GM19467 (cell line): ENCODE results near the gene ASXL3.

Source experiments
- ATAC-seq: cut with Tn5 transposase; IDR thresholded peaks from one replicate; pipeline ENCODE4 v1.9.1; 2021; ENCODE audit warnings: mild to moderate bottlenecking, moderate library complexity; ENCODE audit not compliant: unreplicated experiment

Gene ASXL3

GRCh38 chr18:33581856-33582255 is 3.8 kb downstream of the ASXL3 start:
- ATAC-seq = no peak

DNA sequence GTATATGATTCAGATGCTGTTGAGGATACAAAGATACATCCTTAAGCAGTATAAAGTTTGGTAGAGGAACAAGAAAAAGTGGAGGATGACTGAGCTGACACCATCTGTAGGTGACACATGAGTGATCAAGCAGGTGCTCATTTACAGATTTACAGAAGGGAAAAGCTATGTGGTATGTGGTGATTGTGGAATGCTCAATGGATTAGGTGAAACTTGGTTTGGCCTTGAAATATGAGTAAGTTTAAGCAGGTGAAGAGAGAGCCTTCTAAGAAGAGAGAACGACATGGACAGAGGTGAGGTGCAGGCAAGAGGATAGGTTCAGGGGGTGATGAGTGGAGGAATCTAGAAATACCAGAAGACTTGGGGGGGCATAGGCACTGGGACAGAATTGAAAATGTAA is 5.9 kb downstream of the ASXL3 start:
- ATAC-seq = no peak

DNA sequence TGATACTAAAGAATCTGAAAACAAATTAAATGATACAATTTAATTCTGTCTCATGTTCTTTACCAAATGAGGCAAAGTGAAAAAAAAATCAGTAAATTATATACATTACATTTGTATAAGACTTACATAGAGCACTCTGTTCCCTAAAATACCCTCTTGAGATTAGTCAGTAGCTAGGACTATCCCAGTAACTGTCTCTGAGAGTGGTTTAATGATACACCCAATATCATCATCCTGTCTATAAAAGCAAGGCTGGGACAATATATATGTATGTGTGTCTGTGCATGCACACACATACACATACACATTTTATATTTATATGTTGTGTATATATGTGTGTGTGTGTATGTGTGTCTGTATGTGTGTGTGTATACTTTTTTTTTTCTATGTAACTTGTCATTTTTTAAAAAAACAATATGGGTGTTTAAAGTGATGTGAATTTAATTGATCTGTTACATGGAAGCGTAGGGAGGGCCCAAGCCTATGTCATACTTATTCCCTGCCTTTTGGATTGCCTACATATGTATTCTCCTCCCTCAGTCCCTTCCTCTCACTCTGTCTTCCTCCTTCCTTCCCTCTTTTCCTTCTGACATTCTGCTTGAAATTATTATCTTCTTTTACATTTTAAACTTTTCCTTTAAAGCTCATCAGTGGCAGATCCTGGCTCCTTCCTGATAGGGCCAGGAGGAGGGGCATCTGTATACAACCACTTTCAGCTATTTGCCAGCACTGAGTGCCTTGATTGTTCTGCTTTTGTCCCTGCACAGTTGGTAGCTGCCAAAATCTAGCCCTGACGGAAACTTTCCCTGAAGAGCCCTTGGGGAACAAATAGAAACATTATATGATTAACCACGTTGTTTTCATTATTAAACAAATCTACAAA is 6.8 kb downstream of the ASXL3 start:
- ATAC-seq = no peak

DNA sequence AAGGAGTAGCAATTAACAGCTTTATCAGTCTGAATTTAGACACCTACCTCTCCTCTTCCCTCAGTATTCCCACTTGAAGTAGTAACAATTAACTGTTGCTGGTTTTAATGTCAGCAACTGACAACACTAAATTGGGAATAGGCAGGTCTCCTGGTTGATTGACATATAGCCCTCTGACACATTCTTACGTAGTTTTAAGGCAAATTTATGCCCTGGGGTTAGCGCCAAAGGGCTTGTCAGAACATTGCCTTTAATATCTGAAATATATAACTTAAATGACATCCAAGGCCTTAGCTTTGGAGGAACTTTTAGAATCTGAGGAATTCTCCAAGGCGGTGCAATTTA is 7.4 kb downstream of the ASXL3 start:
- ATAC-seq = no peak

- ATAC-seq = no peak
Observed at GRCh38 chr18:33588361-33588760, 10.3 kb downstream of the ASXL3 start.

DNA sequence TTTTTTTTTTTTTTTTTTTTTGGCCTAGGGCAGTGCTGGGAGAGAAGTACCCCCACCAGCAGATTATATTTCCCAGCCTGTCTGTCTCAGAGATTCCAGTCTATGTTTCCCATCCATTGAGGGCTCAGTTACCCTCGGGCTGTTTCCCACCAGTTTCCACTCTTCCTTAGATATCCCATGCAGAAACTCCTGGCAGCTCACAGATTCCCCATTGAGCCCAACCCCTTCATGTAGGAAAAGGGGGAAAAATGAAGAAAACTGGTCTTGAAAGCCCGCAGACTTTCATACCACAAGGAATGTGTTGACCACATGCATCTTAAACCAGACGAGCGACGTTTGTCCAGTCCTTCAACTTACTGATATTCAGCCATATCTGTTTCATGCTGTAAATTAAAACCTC is 15.2 kb downstream of the ASXL3 start:
- no peak for ATAC-seq

- ATAC-seq = no peak
Observed at GRCh38 chr18:33594799-33595198, 16.8 kb downstream of the ASXL3 start.

DNA sequence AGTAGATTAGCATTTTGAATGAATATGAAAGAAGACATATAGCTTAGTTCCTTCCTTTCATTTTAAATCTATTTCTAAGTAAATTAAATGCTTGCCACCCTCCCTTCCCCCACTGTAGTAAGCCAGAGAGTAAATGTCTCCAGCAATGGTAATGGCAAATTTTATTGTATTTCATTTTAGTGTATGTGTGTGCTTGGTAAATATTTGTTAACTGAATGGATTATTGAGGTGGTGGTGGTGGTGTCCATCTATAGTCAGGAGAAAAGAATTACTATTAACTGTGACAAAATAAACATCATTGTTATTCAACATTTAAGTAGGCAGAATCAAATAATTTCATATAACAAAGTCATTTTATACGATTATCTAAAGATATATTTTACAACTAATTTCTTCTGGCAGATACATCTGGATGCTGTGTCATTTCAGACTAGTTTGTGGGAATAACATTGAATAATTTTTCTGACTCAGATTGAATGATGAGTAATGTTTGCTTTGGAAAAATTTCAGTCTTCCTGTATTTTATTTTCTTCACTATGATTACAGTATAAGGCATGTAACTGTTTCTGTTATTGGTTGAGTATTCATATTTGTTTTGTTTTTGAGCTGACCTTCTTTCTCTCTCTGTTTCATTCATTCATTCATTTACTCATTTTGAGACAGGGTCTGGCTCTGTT is 18.3 kb downstream of the ASXL3 start:
- ATAC-seq = no peak

GRCh38 chr18:33600846-33601245 is 22.8 kb downstream of the ASXL3 start:
- no peak for ATAC-seq

DNA sequence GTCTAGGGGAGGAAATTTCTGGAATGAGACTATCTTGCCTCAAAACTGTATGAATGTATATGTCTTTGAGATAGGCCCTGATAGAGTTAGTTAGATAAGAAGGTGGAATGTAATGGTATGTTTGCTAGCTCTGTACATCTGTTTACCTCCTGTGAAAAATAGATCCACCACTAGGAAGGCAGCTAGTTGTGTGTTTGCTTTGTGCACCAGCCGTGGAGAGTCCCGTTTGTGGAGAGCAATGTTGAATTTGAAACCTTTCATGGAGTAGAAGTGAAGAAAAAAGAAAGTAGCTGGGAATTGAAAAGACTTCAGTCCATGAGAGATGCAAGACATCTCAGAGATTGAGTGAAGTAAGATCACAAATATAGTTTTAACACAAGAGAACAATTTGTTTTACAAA is 25.4 kb downstream of the ASXL3 start:
- no peak for ATAC-seq

GRCh38 chr18:33605250-33605649 is 27.2 kb downstream of the ASXL3 start:
- no peak for ATAC-seq

DNA sequence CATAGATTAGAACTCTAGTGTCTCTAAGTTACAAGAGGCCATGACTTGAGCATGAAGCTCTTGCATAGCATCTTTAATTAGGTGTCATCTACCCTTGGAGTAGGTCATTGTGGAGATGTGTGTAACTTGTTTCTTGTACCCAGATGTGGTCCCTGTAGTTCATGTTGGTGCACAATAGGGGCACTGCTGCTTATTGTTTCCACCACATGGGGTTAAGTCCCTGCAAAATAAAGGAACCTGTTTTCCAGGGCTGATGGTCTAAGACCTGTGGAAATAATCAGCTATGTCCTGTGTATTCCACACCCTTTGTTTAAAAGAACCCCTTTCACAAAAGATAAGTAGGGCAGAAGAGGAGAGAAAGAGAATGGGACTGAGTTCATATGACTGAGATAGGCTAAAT is 28.6 kb downstream of the ASXL3 start:
- no peak for ATAC-seq

DNA sequence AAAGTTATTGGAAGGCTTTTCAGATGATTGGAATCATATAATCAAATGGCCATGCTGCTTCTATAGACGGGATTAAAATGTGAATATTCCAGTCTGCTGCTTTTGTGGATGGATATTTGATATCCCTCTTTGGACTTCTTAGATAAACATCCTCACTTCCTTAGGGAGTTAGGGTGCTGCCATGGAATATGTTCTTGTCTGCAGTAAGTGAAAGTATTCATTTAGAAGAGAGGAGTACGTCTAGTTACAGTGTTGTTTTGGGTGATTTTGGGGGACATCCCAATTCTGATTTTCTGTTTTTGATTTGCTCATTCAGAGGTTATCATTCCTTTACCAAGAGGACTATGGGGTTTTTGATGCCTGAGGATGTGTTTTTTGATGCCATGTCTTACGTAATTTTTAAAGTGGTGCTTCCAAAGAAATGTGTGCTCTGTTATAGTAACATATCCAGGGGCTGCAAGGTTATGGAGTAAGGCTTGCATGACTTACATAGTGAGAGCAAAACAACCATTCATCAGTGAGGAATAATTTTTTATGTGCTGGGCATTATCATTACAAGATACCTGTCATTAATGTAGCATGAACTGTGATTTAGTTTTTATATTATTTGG is 33.6 kb downstream of the ASXL3 start:
- no peak for ATAC-seq

DNA sequence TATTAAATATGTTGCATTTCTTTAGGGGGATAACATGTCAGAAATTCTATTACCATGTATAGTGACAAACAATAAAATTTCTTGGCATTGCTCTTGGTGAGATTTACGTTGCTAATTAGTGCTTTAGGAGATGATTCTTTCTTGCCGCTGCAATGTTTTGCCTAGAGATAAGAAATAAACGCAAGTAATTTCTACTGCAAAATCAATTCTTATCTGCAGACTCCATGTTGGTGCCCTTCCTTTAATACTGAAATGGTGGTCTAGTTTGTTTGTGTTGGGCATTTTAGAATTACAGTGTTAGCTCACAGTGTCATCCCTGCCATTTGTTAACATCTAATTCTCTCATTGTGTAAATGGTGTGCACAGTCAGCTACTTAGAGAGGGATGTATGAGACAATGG is 34.6 kb downstream of the ASXL3 start:
- no peak for ATAC-seq

GRCh38 chr18:33616556-33616955 is 38.5 kb downstream of the ASXL3 start:
- no peak for ATAC-seq

DNA sequence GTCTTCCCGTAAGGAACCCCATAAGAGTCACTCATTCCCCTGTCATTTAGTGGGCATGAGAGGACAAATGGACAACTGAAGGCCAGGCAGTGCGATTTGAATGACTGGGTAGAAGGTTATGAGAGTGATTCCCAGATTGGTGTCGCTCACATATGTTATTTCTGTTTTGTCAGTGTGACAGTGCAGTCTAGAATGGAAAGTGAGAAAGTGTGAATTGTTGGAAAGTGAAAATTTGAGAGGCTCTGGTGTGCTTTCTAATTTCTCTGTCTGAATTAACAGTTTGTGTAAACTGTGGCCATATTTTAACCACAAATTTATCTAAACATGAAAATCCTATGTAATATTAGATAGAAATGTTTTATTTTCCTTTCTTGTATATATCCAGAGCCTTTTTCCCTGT is 49.1 kb downstream of the ASXL3 start:
- ATAC-seq = no peak

DNA sequence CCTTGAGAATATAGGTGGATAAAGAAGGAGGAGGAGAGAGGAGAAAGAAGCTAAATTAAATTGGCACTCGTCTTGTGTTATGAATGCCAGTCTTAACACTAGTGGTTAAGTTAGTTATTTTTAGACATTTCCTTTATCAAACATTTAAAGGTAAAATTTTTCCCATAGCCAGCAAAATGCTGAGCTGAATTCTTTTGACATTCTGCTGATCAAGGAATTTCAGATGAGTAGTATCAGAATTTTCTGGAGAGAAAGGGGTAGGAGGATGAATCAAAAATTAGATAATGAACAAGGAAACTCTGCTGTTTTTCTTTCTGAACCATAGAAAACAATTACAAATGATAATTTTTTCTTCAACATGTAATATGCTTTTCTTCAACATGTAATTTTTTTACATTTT is 52.5 kb downstream of the ASXL3 start:
- ATAC-seq = no peak

- ATAC-seq = no peak
Observed at GRCh38 chr18:33641141-33641540, 63.1 kb downstream of the ASXL3 start.

DNA sequence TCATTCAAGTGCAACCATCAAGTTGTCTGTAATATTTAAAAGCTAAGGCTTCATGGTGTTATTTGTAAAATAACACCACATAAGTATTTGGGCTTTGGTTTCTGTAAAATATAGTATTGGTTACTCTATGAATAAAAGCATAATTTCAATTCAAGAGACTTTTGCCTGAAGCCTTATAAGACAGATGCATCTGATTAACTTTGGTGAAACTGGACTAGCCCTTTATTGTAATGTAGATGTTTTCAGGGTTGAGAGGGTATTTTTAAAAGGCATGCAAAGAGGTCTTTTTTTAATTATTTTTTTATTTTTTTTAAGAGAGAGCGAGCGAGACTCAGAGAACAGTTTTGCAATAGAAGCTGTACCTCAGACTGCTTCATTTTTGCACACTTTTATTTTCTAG is 66.5 kb downstream of the ASXL3 start:
- ATAC-seq = no peak

DNA sequence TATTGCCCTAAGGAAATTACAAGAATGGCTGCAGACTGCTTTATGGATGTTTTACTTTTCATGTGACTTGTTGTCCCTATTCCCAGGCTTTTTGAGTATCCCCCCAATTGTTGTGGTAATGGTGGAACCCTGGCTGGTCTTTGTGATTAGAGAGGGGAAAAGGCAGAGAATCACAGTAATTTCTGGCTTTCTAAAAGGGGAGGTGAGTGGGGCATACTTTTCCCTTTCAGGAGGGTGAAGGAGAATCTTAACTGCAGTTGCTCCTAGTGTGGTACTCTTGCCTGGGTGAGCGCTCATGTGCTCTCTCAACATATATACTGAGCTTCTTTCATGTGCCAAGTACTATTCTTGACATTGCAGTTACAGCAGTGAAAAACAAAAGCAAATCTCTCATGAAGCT is 69.3 kb downstream of the ASXL3 start:
- ATAC-seq = no peak

- no peak for ATAC-seq
Observed at GRCh38 chr18:33652635-33653034, 74.6 kb downstream of the ASXL3 start.

DNA sequence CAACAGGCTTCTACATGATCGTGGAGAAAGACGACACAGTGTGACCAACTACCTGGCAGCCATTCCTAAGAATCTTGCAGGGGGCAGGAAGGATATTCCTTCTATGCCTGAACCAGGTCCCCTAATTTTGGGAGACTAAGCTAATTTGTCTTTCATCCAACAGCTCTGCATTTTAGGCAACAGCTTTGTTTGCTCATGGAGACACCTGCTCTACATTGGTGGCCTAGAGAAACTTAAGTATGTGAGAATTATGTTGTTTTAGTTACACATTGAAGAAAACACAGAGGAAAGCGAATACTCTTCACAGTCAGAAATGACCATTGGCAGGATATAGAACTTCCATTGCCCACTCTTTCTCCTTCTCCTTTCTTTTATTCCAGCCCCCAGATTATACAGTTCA is 75.2 kb downstream of the ASXL3 start:
- no peak for ATAC-seq
